ENCODE measurements around the gene RPRD1B.
A peak's percentile ranks its signal among the peaks of the same experiment; 100 is the strongest.

The RPRD1B gene

DNA sequence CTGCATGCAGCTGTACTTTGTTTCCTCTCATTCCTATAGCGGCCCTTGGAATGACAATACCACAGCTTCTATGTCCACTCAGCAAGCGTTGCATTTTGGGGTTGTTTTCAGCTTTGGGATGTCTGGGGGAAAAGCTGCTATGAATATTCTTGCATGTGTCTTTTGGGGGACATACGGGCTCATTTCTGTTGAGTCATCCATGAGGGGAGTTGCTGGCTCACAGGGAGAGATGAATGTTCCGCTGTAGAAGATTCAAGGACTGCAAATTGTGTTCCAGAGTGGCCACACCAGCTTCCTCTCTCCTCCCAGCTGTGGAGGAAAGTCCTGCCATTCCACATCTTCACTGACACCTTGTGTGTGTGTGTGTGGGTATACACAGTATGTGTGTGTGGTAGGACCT is 88.2 kb downstream of the RPRD1B start:
- DNase-seq (ENCODE audit: low read depth): no peak

DNA sequence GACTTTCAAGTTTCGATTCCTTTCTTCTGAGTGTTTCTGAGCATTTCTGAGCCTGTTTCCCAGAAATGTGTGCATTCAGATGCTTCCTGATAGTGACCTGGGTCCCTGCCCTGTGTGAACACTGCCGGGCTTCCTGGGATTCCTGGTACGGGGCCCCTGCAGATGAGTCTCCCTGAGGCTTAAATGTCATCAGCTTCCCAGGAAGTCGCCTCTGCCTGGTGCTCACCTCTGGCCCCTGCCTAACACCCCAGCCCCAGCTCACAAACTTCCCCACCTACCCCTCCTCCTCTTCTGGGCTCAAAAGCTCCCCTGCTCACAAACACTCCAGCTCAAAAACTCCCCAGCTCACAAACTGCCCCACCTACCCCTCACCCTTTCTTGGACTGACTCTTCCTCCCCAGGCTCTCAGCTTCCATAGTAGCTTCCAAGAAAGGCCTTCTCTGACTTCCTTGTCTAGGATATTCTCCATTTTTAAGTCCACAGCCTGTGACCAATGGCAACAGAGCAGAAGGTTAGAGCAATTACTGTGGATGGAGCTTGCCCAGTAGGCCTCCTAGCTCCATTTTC is 89.6 kb downstream of the RPRD1B start:
- peak; percentile 64 for DNase-seq (ENCODE audit: low read depth)

DNA sequence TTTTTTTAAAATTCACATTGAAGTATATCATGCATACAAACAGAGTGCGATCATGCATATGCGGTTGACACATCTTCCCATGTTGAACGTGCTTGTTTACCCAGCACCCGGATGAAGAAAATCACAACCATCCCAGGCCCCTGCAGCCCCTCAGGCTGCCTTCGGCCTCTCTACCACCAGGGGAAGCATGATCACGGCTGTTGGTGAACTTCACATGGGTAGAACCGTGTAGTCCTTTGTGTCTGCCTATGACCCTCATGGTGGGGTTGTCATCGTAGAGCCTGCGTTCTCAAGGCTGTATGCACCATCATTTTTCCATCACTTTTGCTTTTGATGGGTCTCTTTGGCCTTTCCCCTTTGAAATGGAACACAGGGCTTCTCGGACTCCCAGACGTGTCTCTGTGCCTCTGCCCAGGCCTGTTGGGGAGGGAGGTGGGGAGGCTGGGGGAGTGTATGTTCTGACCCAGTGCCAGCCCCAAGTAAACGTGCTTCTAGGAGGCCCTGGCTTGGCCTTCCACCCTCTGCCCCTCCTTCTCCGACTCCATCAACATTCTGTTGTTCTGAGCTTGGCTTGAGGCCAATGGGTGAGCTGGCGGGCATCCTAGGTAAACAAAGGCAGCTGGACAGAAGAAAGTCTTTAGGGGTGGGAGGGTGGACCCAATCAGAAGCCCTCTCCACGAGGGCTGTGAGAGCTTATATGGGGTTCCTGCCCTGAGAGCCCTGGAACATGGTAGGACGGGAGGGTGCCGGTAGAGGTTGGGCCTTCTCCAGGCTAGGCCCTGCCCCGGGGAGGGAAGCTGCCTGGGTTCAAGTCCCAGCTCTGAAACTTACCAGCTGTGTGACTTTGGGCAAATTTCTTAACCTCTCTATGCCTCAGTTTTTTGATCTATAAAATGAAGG is 91.9 kb downstream of the RPRD1B start:
- no peak for DNase-seq (ENCODE audit: low read depth)

DNA sequence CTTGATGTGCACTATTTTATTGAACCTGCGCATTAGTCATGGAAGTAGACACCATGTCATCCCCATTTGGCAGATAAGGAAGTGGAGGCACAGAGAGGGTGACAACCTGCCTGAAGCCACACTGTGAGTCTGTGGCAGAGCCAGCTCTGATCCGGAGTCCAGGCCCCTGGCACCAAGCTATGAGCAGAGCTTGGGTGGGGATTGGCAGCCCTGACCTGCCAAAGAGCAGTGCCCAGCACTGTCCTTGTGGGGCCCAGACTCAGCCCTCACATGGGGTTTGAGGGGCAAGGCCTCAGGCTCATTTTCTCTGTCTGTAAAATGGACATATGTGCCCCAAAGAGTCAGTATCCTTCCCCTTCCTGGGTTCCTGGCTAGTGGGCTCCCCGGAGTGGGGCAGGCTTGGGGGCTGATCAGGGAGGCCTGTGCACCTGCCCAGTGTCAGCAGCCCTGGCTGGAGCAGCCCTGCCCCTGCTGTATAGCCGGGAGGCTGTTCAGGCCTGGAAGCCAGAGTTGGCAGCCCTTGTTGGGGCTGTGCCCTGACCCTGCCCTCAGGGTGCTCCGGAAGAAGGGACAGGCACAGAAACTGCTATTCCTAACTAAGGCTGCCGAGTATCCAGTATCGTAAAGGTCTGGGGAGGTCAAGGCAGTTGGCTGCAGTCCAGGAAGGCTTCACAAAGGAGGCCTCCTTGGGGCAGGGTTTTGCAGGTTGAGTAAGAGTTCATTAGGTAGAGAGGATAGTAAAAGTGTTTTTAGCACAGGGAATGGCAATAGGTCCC is 92.8 kb downstream of the RPRD1B start:
- peak; percentile 43 for DNase-seq (ENCODE audit: low read depth)

DNA sequence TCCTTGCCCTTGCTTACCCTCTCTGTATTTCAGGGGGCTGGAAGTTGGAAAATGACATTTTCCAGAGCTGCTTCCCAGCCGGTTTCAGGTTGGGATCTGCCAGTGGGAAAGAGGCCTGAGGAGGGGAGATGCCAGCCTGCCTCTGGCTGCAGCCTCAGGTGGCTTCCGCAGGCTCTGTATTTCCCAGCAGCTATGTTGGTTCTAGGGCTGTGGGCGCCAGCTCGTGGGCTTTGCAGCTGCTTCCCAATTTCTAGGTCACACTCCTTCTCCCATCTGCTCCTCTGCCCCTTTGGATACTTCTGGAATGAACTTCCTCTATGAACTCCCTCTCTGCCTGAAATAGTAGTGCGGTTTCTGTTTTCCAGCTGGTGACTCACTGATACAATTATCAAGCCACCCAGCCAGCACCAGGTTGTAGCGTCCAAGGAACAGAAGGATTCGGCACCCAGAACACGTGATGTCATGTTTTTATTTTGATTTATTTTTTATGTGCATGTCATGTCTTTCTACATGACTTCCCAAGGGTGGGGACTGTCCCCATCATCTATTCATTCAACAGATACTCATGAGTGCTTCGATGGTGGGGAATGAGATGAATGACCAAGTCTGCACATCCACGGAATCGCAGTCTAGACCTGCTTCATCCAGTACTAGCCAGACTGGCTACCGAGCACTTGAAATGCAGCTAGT is 93.5 kb downstream of the RPRD1B start:
- peak; percentile 92 for DNase-seq (ENCODE audit: low read depth)

DNA sequence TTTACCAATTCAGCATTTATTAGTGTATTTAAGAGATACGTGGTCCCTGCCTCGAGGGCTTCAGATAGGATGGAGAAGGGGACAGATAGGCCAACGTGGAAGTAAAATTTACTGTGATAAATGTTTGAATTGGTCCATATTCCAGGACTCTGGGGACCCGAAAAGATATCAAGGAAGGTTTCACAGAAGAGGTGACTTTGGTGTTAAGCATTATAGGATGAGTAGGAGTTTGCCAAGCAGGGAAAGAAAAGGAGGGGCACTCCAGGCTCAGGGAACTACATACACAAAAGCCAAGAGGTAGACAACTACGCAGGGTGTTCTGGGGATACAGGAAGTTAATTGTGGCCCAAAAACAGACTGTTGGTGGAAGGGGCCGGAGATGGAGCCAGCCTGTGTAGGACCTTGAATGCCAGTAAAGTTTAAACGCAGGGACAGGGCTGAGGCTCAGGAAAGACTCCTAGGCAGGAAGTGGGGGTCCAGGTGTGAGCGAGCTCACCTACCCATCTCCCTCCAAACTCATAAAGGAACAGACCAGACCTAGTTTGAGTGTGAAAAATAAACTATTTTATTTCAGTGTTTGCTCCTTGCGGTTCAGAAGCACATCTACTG is 94.5 kb downstream of the RPRD1B start:
- DNase-seq (ENCODE audit: low read depth): no peak

DNA sequence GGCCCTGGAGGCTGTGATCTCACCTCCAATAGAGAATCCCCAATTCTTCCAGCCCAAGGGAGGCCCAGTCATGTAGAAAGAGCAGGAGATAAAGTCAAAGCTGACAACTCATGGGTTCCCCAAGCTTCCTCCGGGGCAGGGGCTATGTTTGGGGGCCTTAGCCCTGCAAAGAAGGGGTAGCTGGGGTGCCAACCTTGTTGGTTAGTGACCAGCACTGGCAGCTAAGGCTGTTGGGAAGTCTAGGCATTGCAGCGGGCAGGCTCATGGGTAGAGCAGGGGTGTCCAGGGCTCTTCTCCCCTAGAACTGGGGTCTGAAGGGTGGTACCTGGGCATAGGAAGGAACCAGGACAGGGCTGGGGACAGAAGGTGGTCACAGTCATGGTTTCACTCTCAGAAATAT is 95.1 kb downstream of the RPRD1B start:
- DNase-seq (ENCODE audit: low read depth): no peak

DNA sequence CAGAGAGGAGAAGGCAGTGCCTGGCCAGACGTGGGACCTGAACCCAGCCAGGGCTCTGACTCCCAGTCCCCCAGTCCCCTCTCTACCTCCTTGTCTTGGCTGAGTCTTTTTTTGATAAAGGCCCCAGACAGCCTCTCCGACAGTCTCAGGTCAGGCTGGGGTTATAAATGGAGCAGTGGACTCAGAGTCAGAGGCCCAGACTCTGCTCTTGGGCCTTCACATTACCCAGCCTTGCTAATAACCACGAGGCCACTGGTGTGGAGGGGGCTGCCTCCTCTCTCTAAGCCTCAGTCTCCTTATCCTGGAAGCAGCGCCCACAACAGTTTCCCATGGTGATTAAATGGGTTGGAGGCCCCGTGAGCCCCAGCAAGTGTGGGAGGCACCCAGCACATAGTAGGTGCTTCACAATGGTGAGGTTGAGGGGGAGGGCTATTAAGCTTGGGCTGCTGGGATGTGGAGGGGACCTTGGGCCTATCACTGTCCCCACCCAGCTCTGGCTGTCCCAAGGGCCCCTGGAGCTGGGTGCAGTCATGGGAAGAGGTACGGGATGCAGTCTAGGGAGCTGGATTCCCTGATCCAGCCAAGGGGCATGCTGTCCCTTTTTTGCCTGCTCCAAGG is 95.8 kb downstream of the RPRD1B start:
- no peak for DNase-seq (ENCODE audit: low read depth)

DNA sequence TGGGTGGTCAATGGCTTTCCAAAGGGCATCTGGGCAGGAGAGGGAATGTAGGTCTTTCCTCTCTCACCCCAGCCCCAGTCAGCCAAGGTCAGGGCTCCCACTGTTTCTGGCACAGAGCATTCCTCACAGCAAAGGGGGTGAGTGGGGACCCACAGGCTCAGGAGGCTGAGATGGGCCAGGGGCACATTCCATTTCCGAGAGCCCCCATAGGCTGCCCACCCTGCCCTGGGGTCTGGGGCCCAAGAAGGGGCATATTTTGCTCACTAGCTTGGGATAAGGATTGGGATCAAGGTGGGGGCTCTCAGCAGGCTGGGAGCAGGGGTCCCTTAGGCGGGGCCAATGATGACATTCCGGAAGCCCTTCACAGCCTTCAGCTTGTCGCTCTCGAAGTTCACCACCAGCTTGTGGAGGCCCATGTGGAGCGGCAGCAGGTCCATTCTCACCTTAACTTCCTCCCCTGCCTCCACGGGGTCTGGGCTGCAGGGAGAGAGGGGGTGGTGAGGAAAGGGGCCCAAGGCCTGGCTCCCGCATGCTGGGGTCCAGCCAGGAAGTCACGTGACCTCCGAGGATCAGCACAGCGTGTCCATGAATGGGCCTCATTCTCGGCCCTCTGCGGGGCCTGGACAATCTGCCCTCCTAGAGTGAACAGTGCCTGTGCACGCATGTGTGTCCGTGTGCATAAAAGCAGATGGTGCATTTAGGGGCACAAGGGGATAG is 96.5 kb downstream of the RPRD1B start:
- no peak for DNase-seq (ENCODE audit: low read depth)

DNA sequence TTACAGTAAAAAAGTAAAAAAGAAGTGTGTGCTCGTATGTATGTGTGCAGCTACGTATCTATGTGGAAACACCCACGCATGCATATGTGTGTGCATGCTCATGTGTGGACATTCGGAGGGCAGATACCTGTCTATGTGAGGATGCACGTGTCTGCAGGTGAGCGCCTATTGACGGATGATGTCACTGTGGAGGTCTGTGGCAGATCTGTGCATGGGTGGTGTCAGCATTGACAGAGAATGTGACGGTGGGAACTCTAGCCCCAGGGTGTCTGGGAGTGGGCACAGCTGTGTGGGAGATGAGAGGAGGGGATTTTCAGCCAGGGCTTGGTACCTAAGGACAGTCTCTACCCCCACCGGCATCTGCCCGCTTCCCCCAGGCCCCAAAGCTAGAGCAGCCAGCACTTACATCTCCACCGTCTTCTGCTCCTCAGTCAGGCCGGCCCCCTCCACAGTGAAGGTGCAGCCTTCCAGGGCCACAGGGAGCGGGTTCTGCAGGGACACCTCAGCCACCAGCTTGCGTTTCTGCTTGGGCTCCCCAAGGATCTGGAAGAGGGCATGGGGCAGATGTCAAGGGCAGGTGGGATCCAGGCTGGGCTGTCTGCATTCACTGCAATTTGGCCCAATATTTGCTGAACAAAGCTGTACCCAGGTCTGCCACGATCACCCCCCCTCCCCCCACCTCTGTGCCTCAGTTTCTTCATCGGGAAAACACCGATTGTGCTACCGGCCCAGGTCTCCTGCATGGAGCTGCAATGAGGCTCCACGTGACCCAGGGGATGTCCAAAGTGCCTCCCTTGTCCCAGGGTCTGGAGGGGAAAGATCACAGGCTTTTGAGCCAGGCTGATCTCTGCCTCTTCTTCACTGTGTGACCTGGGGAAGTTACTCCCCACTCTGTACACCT is 97.4 kb downstream of the RPRD1B start:
- DNase-seq (ENCODE audit: low read depth): no peak

DNA sequence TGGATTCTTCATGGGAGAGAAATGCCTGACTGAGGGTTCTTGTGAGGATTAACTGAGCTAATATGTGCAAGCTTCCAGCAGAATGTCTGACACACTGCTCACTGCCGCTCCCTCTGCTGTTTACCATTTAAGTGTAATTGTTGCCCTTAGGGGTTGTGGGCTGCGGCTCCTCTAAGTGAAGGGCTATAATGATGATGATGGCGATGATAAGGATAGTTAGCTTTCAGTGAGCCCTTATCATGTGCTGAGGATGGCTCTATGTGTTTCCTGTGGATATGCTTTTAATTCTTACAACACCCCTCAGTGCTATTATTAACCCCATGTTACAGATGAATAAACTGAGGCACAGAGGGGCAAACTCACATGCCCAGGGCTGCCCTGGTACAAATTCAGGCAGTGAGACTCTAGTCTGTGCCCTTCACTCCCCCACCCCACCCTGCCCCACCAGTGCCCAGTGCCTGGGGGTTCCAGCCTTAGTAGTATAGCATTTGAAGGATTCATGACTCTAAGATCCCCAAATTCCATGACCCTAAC is 98.1 kb downstream of the RPRD1B start:
- peak; percentile 80 for DNase-seq (ENCODE audit: low read depth)

DNA sequence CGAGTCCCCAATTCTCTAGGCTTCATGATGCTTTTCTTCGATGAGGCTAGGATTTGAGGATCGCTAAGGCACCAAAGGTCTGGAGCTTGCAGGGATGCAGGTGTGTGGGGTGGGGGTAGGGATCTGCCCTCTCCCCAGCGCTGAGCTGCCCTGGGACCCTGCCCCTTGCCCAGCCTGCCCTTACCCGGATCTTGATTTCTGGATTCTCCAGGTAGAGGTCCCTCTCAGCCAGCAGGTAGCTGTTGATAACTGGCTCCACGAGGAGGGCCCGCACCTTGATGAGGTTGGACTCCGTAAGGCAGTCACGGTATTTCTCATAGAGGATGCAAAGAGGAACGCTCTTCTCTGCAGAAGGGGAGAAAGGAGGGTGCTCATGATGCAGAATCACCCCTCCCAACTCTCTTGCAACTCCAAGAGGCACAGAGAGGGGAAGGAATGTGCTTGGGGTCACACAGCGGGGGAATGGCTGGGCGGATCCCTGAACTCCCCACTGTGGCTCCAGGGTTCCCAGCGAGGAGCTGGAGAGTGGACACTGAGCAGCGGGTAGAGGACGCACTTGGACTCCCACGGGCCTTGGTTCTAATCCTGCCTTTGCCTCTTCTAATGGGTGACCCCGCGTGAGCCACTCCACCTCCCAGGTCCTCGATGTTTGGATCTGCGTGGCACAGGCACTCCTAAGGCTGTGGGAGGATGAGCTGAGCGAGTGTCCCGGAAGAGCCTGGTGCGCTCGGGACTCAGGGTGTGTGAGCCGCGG is 98.8 kb downstream of the RPRD1B start:
- no peak for DNase-seq (ENCODE audit: low read depth)

DNA sequence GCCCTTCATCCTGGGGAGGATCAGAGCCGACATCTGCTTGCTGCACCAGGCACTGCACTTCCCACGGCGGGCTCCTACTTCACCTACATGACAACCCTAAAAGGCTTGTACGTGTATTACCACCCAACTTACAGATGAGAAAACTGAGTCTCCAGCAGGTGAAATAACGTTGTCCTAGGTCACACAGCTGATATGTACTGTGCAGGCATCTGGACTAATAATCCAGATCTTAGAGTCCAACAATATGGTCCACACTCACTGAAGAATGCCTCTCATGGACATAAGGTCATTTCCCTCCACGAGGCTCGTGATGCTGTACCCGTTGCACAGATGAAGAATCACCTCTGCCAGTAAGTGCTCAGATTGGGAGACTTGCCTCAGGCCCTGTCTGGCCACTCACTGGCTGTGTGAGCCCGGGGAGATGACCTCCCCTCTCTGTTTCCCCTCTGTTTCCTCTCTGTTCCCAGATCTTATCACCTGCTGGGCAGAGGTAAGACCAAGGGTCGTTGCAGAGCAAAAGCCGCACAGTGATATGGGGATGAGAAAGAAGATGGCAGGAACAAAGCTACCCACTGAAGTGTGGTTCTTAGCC is 99.5 kb downstream of the RPRD1B start:
- no peak for DNase-seq (ENCODE audit: low read depth)

DNA sequence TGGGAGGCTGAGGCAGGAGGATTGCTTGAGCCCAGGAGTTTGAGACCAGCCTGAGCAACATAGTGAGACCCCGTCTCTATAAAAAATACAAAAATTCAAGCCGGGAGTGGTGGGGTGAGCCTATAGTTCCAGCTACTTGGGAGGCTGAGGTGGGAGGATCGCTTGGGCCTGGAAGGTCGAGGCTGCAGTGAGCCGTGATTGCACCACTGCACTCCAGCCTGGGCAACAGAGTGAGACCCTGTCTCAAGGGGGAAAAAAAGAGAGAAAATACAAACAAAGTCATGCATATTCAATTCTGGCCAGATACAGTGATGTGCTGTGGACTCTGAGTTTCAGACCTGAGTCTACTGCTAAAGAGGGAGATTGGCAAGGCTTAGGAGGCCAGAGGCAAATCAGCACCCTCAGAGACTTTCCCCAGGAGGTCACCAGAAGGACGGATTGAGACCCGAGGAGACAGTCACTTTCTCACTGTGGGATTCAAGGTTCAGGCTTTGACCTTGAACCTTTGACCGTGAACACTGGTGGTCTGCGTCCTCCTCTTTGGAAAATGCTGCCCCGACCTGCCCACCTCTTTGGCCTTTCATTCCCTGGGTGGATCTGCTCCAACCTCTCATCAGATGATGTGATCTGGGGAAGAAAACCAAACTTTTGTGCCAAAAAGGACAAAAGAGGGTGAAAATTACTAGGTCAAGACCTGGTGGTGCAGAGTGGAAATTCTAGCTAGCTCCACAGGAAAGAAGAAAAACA is 100.3 kb downstream of the RPRD1B start:
- no peak for DNase-seq (ENCODE audit: low read depth)

DNA sequence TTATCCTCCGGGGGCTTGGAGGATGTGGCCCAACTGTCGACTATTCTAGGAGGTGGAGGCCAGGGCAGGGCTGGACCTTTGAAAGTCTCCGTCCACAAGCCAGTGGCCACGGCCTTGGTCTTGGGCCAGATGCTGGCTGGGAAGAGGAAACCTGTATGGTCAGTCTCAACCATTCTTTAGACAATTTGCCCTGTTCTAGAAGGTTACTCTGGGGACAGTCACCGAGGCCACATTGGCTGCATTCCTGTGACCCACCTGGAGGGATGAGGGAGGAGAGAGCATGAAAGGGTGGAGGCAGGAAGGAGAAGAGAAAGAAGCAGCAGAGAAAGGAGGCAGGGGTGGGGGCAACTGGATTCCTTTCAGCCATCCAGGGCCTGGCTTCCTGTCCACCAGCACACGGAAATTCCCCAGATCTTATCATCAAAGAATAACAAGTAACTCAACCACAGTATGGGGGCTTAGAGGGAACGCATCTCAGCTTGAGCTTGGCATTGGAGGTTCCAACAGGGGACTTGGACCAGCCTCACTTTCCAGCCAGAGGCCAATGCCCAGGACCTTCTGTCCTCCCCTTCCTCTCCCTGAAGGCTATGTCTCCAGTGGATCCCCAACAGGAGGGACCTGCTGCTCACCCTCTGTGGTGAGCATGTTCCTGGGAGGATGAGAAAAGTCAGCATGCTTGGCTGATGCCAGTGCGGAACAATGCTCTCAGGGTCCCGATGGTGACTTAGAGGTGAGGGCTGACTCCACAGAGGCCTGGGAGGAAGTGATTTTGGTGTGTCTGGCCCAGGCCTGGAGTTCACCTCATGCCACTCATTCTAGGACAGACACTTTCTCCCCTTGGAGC is 101.1 kb downstream of the RPRD1B start:
- peak; percentile 94 for DNase-seq (ENCODE audit: low read depth)

DNA sequence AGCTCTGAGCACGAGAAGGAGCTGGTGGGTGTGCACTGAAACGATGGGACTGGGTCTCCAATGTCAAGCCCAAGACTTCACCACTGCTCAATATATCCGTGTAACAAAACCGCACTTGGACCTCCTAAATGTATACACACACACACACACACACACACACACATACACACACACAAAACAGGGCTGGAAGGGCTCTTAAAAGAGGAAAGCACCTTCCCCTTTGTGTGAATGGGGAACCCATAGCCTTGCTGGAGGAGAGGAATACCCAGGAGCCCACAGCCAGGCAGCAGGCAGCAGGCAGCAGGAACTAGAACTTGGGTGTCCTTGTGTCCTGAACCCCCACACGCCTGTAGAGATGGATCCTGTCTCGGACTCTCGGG is 101.7 kb downstream of the RPRD1B start:
- DNase-seq (ENCODE audit: low read depth): no peak
